Esophagus muscularis mucosa (tissue), 4 donors: ENCODE results near the gene RIN1. TPM values are rescaled to one million over a fixed set of nuclear protein-coding genes. Genes with fewer than 3 reads are reported as not detected.

ENCODE experiments used
- DNase-seq: peaks from one replicate; pipeline ENCODE4 v3.0.0-alpha.2; 2017; ENCODE audit errors: extremely low spot score
- H3K27ac ChIP-seq, 4 donors: fragments of 200-600 bp; sonication (generic); replicated peaks in 1 of 4; 1 replicate in 3 of 4; 2 replicates in 1 of 4; pipeline ENCODE4 v1.5.1; 2016 to 2019; ENCODE audit warnings: mild to moderate bottlenecking in 1 of 4
- H3K27me3 ChIP-seq, 4 donors: fragments of 200-600 bp; sonication (generic); one replicate each; pipeline versions ENCODE4 v1.5.1 to v1.6.0; 2016 to 2019
- H3K36me3 ChIP-seq, 4 donors: fragments of 200-600 bp; sonication (generic); one replicate each; pipeline ENCODE4 v1.5.1; 2016 to 2019
- H3K4me1 ChIP-seq, 4 donors: fragments of 200-600 bp; sonication (generic); one replicate each; pipeline ENCODE4 v1.5.1; 2016 to 2019
- H3K4me3 ChIP-seq, 4 donors: fragments of 200-600 bp; sonication (generic); 1 replicate in 2 of 4; 2 replicates in 2 of 4; pipeline ENCODE4 v1.5.1; 2016 to 2019; ENCODE audit warnings: mild to moderate bottlenecking in 4 of 4, moderate library complexity in 1 of 4
- H3K9me3 ChIP-seq, 4 donors: fragments of 200-600 bp; sonication (generic); 1 replicate in 3 of 4; 2 replicates in 1 of 4; pipeline ENCODE4 v1.5.1; 2016 to 2019
- EP300 ChIP-seq: sonication (generic); formaldehyde crosslinking; IDR thresholded peaks from one replicate; pipeline ENCODE4 v1.6.1; 2017; ENCODE audit warnings: antibody characterized with exemption
- POLR2A ChIP-seq: fragments of 450-650 bp; IDR thresholded peaks from one replicate; pipeline ENCODE4 v1.6.1; 2017; ENCODE audit warnings: antibody characterized with exemption, moderate library complexity, mild to moderate bottlenecking, low read depth
- POLR2AphosphoS5 ChIP-seq, 2 donors: sonication (generic); formaldehyde crosslinking; IDR thresholded peaks; one replicate each; pipeline ENCODE4 v1.6.1; 2017; ENCODE audit warnings: antibody characterized with exemption in 2 of 2
- WGBS: methylation state at CpG from one replicate; pipeline ENCODE4 v1.1.5; 2018; 5-methylcytosine and 5-hydroxymethylcytosine counted together
- intact Hi-C: fragments of 100-400 bp; cut with DNase I; formaldehyde crosslinking; loops from one replicate; pipeline ENCODE4 v1.15.1; 2023
- total RNA-seq, 4 donors: library from RNA; depleted of rRNA; stranded (reverse); fragments of >200 nt; gene quantifications; one replicate each; pipeline versions ENCODE4 v1.1.0 to v1.2.1, GENCODE V29; 2016
- TF ChIP-seq, protein P1 (sequence below), 3 experiments: fragments of 200-600 bp in 2 of 3; fragments of 450-650 bp in 1 of 3; sonication (generic) in 2 of 3; IDR thresholded peaks; one replicate each; pipeline ENCODE4 v1.5.1; 2017 to 2019; ENCODE audit warnings: antibody characterized with exemption in 3 of 3, mild to moderate bottlenecking in 2 of 3, moderate library complexity in 1 of 3

RIN1 gene
- total RNA-seq, 4 donors from 2014 or later = 3.1 to 6.6 (median 4.5) TPM

DNA sequence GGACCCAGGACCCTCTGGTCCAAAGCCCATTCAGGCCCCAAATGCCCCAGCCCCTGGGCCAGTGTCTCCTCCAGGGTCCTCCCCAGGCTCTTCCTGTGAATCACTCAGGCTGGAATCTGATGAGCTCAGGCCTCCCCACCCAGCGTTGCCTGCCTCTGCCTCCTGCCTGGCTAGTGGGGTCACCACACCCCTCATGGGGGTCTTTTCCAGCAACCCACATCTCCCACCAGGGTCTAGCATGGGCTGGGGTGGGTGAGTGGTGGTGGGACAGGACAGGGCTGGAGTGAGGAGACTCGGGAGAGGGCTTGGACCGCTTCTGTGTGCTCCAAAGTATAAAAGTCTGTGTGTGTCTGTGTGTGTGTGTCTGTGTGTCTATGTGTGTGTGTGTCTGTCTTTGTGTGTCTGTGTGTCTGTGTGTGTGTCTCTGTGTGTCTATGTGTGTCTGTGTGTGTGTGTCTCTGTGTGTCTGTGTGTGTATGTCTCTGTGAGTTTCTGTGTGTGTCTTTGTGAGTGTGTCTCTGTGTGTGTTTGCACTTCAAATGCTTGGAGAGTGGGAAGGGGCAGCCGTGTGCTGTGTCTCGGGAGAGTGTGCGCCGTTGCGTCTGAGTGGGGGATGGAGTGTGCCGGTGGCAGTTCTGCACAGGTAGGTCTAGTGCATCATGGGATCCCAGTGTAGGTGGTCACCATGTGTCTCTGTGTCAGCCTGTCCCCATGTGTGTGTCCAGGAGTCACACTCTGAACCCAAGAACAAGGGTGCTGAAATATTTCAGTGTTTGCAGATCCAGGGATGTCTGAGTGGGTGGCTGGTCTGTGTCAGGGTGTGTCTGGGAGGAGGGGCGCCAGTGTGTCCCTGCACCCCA is 8.8 kb downstream of the RIN1 start:
- peaks cover 34 to 37% (median 35%) of the 10 kb centered on the region in 4 donors for H3K4me1 ChIP-seq
- 73% methylated on average over 7 of the region's 10 CpGs for WGBS
- TF ChIP-seq POLR2AphosphoS5 (IDR thresholded peaks at IDR 0.05) (no peak), EP300 (no peak), POLR2A (no peak)
- TF ChIP-seq, protein P1, sequence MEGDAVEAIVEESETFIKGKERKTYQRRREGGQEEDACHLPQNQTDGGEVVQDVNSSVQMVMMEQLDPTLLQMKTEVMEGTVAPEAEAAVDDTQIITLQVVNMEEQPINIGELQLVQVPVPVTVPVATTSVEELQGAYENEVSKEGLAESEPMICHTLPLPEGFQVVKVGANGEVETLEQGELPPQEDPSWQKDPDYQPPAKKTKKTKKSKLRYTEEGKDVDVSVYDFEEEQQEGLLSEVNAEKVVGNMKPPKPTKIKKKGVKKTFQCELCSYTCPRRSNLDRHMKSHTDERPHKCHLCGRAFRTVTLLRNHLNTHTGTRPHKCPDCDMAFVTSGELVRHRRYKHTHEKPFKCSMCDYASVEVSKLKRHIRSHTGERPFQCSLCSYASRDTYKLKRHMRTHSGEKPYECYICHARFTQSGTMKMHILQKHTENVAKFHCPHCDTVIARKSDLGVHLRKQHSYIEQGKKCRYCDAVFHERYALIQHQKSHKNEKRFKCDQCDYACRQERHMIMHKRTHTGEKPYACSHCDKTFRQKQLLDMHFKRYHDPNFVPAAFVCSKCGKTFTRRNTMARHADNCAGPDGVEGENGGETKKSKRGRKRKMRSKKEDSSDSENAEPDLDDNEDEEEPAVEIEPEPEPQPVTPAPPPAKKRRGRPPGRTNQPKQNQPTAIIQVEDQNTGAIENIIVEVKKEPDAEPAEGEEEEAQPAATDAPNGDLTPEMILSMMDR (IDR thresholded peaks at IDR 0.05) = no peak
- DNase-seq = no peak
- peak overlapping the region; percentile 52 to 78 (median 68) for H3K27ac ChIP-seq
- H3K4me3 ChIP-seq = no peak overlapping the region
- H3K9me3 ChIP-seq = no peaks in the 10 kb centered on the region
- no peaks in the 10 kb centered on the region for H3K27me3 ChIP-seq
- intact Hi-C loops = loop anchor here (2.0 kb wide), 1 partner anchor 17 kb away; no protein-coding TSS in a partner anchor
- peaks cover 0 to 7% (median 5%) of the 10 kb centered on the region in 4 donors for H3K36me3 ChIP-seq

DNA sequence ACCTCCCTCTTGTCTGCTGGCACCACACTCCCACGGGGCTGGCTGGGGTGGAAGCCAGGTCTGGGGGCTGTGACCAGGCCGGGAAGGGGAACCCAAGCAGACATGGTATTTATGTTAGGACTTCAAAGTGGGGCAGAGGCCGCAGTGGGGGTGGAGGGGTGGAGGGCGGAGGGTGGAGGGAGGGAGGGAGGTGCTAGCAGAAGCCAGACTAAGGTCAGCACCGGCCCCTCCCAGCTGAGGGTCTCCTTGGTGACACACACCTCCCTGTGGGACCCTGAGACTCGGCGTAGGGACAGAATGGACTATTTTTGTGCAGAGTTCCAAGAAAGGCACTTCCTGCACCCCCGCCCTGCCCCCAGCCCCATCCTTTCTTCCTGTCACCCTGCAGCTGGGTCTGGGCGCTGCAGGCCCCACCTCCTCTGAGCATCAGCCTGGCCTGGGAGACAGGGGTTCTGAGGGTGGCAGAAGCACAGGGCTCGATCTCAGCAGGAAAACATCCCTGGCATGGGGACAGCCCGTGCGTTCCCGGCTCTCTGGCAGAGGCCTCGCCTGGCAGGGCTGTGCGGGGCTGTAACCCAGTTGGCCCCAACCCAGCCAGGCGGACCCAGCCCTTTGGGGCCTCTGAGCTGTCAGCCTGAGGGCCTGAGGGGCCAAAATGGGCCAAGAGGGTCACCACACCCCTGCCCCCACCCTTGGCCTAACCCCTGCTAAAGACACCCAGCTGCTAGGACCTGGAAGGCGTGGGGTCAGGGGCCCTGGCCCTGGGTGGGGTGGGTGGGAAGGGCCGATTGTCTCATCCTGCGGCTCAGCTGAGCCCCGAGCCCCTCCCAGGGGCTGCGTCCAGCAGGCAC is 9.7 kb downstream of the RIN1 start:
- Histone ChIP-seq H3K4me1 (peaks cover 34 to 45% (median 44%) of the 10 kb centered on the region in 4 donors), H3K27me3 (no peaks in the 10 kb centered on the region), H3K27ac (peak overlapping the region; percentile 52 to 78 (median 68)), H3K9me3 (no peaks in the 10 kb centered on the region), H3K4me3 (no peak overlapping the region), H3K36me3 (no peaks in the 10 kb centered on the region)
- TF ChIP-seq POLR2A (no peak), POLR2AphosphoS5 (IDR thresholded peaks at IDR 0.05) (peak; percentile 5 to 32)
- intact Hi-C loops = no loop called here
- WGBS = 41% methylated on average over 6 of the region's 21 CpGs
- DNase-seq = no peak

DNA sequence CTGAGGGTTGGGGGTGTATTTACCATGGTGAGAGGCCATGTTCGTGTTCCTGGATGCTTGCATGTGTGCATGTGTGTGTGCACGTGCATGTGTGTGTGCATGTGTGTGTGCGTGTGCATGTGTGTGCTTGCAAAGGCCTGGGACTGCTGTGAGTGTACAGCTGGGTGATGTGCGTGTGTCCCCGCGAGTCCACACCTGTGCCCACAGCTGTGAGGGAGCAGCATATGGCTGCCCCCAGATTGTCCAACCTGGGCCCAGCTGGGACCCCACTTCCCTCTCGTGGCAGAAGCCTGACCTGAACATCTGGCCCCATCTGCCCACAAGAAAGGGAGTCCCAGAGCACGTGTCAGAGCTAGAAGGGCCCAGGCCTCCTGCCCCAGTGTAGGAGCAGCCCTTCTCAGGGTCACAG is 11.0 kb downstream of the RIN1 start:
- Histone ChIP-seq H3K9me3 (no peaks in the 10 kb centered on the region), H3K27me3 (no peaks in the 10 kb centered on the region), H3K4me3 (no peak overlapping the region), H3K36me3 (no peaks in the 10 kb centered on the region), H3K4me1 (peaks cover 34 to 45% (median 45%) of the 10 kb centered on the region in 4 donors), H3K27ac (peak overlapping the region in 3 of 4 donors; percentile 66 to 78 (median 71))
- intact Hi-C loops = no loop called here
- 89% methylated on average over 6 of the region's 8 CpGs for WGBS
- TF ChIP-seq, protein P1 (IDR thresholded peaks at IDR 0.05) = no peak
- DNase-seq = no peak

DNA sequence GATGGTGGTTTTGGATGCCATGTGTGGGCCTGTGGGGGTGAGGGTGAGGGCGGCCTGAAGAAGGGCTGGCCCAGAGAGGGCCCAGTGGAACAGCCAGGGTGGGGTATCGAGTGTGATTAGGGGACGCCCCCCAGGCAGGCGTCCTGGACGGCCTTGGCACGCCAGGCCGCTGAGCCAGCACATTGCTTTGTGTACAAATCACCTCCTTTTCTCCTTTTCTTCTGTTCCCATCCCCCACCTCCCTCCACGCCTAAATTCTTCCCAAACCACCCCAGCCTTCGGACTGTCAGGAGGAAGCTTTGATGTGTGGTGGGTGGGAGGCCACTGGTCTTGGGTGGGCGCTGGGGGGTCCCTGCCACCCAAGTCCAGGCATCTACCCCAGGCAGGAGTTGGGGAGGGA is 11.6 kb downstream of the RIN1 start:
- H3K27me3 ChIP-seq = no peaks in the 10 kb centered on the region
- intact Hi-C loops = no loop called here
- no peak for DNase-seq
- H3K4me1 ChIP-seq = peaks cover 34 to 45% (median 45%) of the 10 kb centered on the region in 4 donors
- H3K4me3 ChIP-seq = no peak overlapping the region
- no peak overlapping the region for H3K27ac ChIP-seq
- H3K36me3 ChIP-seq = no peaks in the 10 kb centered on the region
- TF ChIP-seq, protein P1 (IDR thresholded peaks at IDR 0.05) = no peak
- TF ChIP-seq EP300 (no peak), POLR2A (no peak), POLR2AphosphoS5 (IDR thresholded peaks at IDR 0.05) (no peak)
- H3K9me3 ChIP-seq = no peaks in the 10 kb centered on the region
- WGBS = 67% methylated on average over 9 of the region's 10 CpGs

DNA sequence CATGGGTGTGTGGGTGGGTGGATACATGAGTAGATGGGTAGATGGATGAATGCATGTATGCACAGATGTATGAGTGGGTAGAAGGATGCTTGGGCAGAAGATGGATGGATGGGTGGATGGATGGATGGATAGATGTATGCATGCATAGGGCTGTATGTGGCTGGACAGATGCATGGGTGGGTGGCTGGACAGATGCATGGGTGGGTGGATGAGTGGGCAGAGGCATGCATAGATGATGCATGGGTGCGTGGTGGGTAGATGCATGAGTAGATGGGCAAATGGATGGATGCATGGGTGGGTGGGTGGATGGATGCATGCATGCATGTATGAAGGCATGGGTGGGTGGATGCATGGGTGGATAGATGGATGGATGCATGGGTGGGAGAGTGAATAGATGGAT is 12.6 kb downstream of the RIN1 start:
- DNase-seq = no peak
- WGBS = 97% methylated on average over 1 of the region's 1 CpG
- TF ChIP-seq POLR2AphosphoS5 (IDR thresholded peaks at IDR 0.05) = no peak
- TF ChIP-seq, protein P1 (IDR thresholded peaks at IDR 0.05) = no peak
- TF ChIP-seq EP300 = no peak
- TF ChIP-seq POLR2A = no peak
- Histone ChIP-seq H3K9me3 (no peaks in the 10 kb centered on the region), H3K27me3 (no peaks in the 10 kb centered on the region), H3K36me3 (no peaks in the 10 kb centered on the region), H3K27ac (no peak overlapping the region), H3K4me3 (no peak overlapping the region), H3K4me1 (peaks cover 31 to 51% (median 45%) of the 10 kb centered on the region in 4 donors)
- intact Hi-C loops = no loop called here
